NCI-H2029 (cell line): ENCODE measurements around the gene GNG13.
"Not testable (repeated sequence)": the region's sequence is repeated elsewhere in the genome, so short reads cannot be mapped to it uniquely, and the experiment has no call there.

Experiments
- DNase-seq: peaks from one replicate; lab custom pipeline; 2025; lab: John Stamatoyannopoulos, UW

Gene GNG13

DNA sequence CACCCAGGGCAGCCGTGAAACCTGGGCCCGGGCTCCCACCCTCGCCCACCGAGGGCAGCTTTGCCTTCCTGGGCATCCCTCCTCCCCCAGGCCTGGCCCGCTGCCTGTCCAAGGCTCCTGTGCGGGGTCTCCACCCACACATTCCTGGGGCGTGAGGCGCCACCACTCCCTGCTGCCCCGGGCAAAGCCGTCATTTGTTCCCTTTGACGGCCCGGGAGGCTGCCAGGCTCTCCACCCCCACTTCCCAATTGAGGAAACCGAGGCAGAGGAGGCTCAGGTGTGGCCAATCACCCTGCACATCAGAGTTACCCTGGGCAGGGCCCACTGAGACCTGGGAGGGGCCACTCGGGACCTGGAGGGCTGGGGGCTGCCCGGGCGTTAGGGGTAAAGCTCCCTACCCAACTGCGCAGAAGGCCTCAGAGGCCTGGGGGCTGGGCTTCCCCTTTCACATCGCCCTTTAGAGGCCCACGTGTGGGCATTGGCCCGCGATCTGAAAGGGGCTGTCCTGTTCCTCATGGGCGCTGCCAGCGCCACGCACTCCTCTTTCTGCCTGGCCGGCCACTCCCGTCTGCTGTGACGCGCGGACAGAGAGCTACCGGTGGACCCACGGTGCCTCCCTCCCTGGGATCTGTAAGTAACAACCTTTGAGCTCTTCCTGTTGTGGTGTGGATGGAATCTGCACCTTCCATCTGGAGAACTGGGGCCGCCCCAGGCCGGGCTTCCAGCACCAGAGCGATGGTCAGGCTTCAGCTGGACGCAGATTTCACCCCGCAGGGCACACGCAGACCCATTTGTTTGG lies 39.8 kb downstream of the GNG13 start, which contains the start of gene MSLN:
TSS of gene MSLN (plus strand) at position 190 of the 799 bp plus-strand sequence. CDS start 1,947 bp downstream, outside the sequence.
- DNase-seq, result no peak

GRCh38 chr16:760065-760464 lies 40.5 kb downstream of the GNG13 start:
- no peak for DNase-seq

GRCh38 chr16:759110-759910 lies 41.2 kb downstream of the GNG13 start:
- DNase-seq, result no peak

- no peak for DNase-seq
These were observed 44.1 kb downstream of the GNG13 start for GRCh38 chr16:756428-756827.

DNA sequence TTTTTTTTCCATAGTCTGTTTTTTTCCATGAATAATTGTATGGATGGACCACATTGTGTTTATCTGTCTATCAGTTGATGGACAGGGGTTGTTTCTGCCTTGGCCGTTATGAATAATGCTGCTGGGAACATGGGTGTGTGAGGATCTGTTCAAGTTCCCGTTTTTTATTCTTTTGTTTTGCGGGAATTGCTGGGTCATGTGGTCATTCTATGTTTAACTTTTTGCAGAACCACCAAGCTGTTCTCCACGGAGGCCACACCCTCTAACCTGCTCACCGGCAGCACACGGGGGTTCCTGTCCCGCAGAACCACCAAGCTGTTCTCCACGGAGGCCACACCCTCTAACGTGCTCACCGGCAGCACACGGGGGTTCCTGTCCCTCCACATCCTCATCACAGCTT lies 45.9 kb downstream of the GNG13 start:
- no peak for DNase-seq

- DNase-seq, result not testable (repeated sequence)
These were observed 46.4 kb downstream of the GNG13 start for GRCh38 chr16:754121-754607.

DNA sequence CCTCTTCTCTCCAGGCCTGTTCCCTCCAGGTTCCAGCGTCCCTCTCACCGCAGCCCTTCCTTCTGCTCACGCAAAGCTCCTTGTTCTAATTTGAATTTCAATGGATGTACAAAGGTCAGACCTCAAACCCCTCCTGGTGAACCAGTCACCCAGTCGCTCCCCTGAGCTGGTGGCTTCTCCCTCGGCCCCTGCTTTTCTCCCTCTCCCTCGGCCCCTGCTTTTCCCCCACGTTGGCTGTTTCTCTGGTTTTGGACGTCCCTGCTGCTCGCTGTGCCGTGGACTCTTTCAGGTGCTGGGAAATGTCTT lies 48.6 kb downstream of the GNG13 start:
- no peak for DNase-seq

GRCh38 chr16:751152-752006 lies 49.2 kb downstream of the GNG13 start:
- no peak for DNase-seq

DNA sequence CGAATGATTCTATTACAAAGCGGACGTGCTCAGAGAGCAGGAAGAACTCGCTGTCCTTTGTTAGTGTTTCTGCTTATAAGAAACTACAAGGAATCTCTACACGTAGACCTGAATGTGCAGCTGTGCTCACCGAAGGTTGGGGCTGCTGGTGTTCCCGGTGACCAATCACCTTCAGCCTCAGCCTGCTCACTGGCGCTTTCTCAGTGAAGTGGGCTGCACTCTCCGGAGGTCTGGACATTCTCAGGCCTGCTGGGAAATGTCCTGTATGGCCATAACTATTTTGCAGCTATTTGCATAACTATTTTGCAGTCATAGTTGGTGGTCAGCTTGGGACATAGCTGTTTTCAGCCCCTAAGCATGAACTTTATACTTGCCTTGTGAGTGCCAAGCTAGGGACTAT lies 50.0 kb downstream of the GNG13 start:
- no peak for DNase-seq

- no peak for DNase-seq
These were observed 51.5 kb downstream of the GNG13 start for GRCh38 chr16:749010-749409.
